Spleen (tissue), 7 donors: ENCODE results near the gene ITIH2.

Experiments used
- CTCF ChIP-seq, 11 experiments: fragments of 200-600 bp in 7 of 11; fragments of 450-650 bp in 4 of 11; sonication (generic) in 4 of 11; IDR thresholded peaks in 8 of 11; conservative IDR thresholded peaks in 3 of 11; 1 replicate in 7 of 11; 2 replicates in 4 of 11; pipeline versions ENCODE4 v1.4.0 to v1.8.0; 2016 to 2021; ENCODE audit warnings: antibody characterized with exemption in 11 of 11, inconsistent platforms in 4 of 11, mild to moderate bottlenecking in 1 of 11
- POLR2A ChIP-seq, 3 donors: fragments of 450-650 bp; IDR thresholded peaks; one replicate each; pipeline ENCODE4 v1.5.1; 2017; ENCODE audit warnings: antibody characterized with exemption in 3 of 3, mild to moderate bottlenecking in 1 of 3
- donor health status: DM: no; HTN: no; CAD: no; lungs with moderate emphysema.
- donor health status: DM: no; HTN: no; CAD: no.
- donor health status: DM: no; HTN: no; CAD: no.

GRCh38 chr10:7705341-7705740 lies 2.2 kb downstream of the ITIH2 start:
- TF ChIP-seq POLR2A (IDR thresholded peaks at IDR 0.05) (no peak), CTCF (IDR thresholded peaks at IDR 0.05 in 8 of 11, conservative IDR thresholded peaks at IDR 0.05 in 3 of 11) (no peak)
